NCI-H1048 (cell line): ENCODE measurements around the gene USP17L18.
"Not testable (repeated sequence)": the region's sequence is repeated elsewhere in the genome, so short reads cannot be mapped to it uniquely, and the experiment has no call there.

Experiments used
- DNase-seq: peaks from one replicate; lab custom pipeline; 2025; lab: John Stamatoyannopoulos, UW

The USP17L18 gene, protein sequence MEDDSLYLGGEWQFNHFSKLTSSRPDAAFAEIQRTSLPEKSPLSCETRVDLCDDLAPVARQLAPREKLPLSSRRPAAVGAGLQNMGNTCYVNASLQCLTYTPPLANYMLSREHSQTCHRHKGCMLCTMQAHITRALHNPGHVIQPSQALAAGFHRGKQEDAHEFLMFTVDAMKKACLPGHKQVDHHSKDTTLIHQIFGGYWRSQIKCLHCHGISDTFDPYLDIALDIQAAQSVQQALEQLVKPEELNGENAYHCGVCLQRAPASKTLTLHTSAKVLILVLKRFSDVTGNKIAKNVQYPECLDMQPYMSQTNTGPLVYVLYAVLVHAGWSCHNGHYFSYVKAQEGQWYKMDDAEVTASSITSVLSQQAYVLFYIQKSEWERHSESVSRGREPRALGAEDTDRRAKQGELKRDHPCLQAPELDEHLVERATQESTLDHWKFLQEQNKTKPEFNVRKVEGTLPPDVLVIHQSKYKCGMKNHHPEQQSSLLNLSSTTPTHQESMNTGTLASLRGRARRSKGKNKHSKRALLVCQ

DNA sequence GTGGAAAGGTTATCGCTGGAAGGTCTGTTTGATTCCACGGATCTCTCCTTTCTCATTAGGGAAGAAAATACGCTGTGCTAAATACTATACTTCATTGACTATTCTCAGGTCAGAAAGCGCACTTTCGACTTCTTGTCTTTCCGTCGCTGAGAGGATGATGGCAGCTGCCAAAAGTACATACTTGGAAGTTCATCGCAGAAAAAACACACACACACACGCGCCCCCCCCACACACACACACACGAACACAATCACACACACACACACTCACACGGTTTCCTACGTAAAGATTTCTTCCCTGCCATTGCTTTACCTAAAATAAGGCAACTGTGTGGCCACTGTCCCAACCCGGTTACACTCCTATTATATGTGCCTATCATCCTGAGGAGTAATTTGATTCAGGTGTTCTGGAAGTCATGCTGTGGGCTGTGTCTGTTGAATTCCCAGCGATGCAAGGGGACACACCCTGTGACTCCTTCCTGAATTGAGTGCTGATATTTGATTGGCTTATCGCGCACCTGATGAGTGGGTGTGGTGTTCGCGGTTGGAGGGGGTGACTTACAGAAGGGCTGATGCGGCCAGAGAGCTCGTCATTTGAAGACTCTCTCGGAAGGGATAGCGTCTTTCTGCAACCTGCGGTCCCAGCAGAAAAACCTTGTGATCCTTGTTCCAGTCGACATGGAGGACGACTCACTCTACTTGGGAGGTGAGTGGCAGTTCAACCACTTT is at the start of gene USP17L18:
Gene USP17L18 (plus strand): TSS at position 678 of the 728 bp plus-strand sequence. CDS start 0 bp downstream, at position 678.
- DNase-seq, result not testable (repeated sequence)

DNA sequence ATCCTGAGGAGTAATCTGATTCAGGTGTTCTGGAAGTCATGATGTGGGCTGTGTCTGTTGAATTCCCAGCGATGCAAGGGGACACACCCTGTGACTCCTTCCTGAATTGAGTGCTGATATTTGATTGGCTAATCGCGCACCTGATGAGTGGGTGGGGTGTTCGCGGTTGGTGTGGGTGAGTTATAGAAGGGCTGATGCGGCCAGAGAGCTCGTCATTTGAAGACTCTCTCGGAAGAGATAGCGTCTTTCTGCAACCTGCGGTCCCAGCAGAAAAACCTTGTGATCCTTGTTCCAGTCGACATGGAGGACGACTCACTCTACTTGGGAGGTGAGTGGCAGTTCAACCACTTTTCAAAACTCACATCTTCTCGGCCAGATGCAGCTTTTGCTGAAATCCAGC is 38.1 kb upstream of the USP17L18 start, which contains the start of gene USP17L10:
Gene USP17L10 (plus strand): TSS at position 301 of the 400 bp plus-strand sequence. CDS start 0 bp downstream, at position 301.
- not testable (repeated sequence) for DNase-seq

DNA sequence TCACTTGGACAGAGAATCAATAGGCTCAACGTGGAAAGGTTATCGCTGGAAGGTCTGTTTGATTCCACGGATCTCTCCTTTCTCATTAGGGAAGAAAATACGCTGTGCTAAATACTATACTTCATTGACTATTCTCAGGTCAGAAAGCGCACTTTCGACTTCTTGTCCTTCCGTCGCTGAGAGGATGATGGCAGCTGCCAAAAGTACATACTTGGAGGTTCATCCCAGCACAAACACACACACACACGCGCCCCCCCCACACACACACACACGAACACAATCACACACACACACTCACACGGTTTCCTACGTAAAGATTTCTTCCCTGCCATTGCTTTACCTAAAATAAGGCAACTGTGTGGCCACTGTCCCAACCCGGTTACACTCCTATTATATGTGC is 33.7 kb upstream of the USP17L18 start:
- DNase-seq, result not testable (repeated sequence)

DNA sequence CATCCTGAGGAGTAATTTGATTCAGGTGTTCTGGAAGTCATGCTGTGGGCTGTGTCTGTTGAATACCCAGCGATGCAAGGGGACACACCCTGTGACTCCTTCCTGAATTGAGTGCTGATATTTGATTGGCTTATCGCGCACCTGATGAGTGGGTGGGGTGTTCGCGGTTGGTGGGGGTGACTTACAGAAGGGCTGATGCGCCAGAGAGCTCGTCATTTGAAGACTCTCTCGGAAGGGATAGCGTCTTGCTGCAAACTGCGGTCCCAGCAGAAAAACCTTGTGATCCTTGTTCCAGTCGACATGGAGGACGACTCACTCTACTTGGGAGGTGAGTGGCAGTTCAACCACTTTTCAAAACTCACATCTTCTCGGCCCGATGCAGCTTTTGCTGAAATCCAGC is 33.3 kb upstream of the USP17L18 start, which contains the start of gene USP17L11:
Gene USP17L11 (plus strand): TSS at position 301 of the 400 bp plus-strand sequence. CDS start 0 bp downstream, at position 301.
- DNase-seq, result not testable (repeated sequence)

DNA sequence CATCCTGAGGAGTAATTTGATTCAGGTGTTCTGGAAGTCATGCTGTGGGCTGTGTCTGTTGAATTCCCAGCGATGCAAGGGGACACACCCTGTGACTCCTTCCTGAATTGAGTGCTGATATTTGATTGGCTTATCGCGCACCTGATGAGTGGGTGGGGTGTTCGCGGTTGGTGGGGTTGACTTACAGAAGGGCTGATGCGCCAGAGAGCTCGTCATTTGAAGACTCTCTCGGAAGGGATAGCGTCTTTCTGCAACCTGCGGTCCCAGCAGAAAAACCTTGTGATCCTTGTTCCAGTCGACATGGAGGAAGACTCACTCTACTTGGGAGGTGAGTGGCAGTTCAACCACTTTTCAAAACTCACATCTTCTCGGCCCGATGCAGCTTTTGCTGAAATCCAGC is 28.6 kb upstream of the USP17L18 start, which contains the start of gene USP17L12:
Gene USP17L12 (plus strand): TSS at position 301 of the 400 bp plus-strand sequence. CDS start 0 bp downstream, at position 301.
- not testable (repeated sequence) for DNase-seq

DNA sequence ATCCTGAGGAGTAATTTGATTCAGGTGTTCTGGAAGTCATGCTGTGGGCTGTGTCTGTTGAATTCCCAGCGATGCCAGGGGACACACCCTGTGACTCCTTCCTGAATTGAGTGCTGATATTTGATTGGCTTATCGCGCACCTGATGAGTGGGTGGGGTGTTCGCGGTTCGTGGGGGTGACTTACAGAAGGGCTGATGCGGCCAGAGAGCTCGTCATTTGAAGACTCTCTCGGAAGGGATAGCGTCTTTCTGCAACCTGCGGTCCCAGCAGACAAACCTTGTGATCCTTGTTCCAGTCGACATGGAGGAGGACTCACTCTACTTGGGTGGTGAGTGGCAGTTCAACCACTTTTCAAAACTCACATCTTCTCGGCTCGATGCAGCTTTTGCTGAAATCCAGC is 23.8 kb upstream of the USP17L18 start, which contains the start of gene USP17L13:
Gene USP17L13 (plus strand): TSS at position 301 of the 400 bp plus-strand sequence. CDS start 0 bp downstream, at position 301.
- DNase-seq, result not testable (repeated sequence)

DNA sequence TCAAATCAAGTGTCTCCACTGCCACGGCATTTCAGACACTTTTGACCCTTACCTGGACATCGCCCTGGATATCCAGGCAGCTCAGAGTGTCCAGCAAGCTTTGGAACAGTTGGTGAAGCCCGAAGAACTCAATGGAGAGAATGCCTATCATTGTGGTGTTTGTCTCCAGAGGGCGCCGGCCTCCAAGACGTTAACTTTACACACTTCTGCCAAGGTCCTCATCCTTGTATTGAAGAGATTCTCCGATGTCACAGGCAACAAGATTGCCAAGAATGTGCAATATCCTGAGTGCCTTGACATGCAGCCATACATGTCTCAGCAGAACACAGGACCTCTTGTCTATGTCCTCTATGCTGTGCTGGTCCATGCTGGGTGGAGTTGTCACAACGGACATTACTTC is 18.2 kb upstream of the USP17L18 start:
- not testable (repeated sequence) for DNase-seq

DNA sequence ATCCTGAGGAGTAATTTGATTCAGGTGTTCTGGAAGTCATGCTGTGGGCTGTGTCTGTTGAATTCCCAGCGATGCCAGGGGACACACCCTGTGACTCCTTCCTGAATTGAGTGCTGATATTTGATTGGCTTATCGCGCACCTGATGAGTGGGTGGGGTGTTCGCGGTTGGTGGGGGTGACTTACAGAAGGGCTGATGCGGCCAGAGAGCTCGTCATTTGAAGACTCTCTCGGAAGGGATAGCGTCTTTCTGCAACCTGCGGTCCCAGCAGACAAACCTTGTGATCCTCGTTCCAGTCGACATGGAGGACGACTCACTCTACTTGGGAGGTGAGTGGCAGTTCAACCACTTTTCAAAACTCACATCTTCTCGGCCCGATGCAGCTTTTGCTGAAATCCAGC is 14.3 kb upstream of the USP17L18 start, which contains the start of gene USP17L15:
Gene USP17L15 (plus strand): TSS at position 301 of the 400 bp plus-strand sequence. CDS start 0 bp downstream, at position 301.
- DNase-seq, result not testable (repeated sequence)

DNA sequence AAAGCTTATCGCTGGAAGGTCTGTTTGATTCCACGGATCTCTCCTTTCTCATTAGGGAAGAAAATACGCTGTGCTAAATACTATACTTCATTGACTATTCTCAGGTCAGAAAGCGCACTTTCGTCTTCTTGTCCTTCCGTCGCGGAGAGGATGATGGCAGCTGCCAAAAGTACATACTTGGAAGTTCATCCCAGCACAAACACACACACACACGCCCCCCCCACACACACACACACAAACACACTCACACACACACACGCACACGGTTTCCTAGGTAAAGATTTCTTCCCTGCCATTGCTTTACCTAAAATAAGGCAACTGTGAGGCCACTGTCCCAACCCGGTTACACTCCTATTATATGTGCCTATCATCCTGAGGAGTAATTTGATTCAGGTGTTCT is 10.0 kb upstream of the USP17L18 start:
- DNase-seq, result not testable (repeated sequence)

DNA sequence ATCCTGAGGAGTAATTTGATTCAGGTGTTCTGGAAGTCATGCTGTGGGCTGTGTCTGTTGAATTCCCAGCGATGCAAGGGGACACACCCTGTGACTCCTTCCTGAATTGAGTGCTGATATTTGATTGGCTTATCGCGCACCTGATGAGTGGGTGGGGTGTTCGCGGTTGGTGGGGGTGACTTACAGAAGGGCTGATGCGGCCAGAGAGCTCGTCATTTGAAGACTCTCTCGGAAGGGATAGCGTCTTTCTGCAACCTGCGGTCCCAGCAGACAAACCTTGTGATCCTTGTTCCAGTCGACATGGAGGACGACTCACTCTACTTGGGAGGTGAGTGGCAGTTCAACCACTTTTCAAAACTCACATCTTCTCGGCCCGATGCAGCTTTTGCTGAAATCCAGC is 4.9 kb upstream of the USP17L18 start, which contains the start of gene USP17L17:
Gene USP17L17 (plus strand): TSS at position 301 of the 400 bp plus-strand sequence. CDS start 0 bp downstream, at position 301.
- DNase-seq, result not testable (repeated sequence)

DNA sequence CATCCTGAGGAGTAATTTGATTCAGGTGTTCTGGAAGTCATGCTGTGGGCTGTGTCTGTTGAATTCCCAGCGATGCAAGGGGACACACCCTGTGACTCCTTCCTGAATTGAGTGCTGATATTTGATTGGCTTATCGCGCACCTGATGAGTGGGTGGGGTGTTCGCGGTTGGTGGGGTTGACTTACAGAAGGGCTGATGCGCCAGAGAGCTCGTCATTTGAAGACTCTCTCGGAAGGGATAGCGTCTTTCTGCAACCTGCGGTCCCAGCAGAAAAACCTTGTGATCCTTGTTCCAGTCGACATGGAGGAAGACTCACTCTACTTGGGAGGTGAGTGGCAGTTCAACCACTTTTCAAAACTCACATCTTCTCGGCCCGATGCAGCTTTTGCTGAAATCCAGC is 4.6 kb downstream of the USP17L18 start, which contains the start of gene USP17L19:
Gene USP17L19 (plus strand): TSS at position 301 of the 400 bp plus-strand sequence. CDS start 0 bp downstream, at position 301.
- not testable (repeated sequence) for DNase-seq

DNA sequence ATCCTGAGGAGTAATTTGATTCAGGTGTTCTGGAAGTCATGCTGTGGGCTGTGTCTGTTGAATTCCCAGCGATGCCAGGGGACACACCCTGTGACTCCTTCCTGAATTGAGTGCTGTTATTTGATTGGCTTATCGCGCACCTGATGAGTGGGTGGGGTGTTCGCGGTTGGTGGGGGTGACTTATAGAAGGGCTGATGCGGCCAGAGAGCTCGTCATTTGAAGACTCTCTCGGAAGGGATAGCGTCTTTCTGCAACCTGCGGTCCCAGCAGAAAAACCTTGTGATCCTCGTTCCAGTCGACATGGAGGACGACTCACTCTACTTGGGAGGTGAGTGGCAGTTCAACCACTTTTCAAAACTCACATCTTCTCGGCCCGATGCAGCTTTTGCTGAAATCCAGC is 9.4 kb downstream of the USP17L18 start, which contains the start of gene USP17L20:
Gene USP17L20 (plus strand): TSS at position 301 of the 400 bp plus-strand sequence. CDS start 0 bp downstream, at position 301.
- DNase-seq, result not testable (repeated sequence)

DNA sequence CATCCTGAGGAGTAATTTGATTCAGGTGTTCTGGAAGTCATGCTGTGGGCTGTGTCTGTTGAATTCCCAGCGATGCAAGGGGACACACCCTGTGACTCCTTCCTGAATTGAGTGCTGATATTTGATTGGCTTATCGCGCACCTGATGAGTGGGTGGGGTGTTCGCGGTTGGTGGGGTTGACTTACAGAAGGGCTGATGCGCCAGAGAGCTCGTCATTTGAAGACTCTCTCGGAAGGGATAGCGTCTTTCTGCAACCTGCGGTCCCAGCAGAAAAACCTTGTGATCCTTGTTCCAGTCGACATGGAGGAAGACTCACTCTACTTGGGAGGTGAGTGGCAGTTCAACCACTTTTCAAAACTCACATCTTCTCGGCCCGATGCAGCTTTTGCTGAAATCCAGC is 14.1 kb downstream of the USP17L18 start, which contains the start of gene USP17L21:
Gene USP17L21 (plus strand): TSS at position 301 of the 400 bp plus-strand sequence. CDS start 0 bp downstream, at position 301.
- not testable (repeated sequence) for DNase-seq

DNA sequence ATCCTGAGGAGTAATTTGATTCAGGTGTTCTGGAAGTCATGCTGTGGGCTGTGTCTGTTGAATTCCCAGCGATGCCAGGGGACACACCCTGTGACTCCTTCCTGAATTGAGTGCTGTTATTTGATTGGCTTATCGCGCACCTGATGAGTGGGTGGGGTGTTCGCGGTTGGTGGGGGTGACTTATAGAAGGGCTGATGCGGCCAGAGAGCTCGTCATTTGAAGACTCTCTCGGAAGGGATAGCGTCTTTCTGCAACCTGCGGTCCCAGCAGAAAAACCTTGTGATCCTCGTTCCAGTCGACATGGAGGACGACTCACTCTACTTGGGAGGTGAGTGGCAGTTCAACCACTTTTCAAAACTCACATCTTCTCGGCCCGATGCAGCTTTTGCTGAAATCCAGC is 18.9 kb downstream of the USP17L18 start, which contains the start of gene USP17L22:
Gene USP17L22 (plus strand): TSS at position 301 of the 400 bp plus-strand sequence. CDS start 0 bp downstream, at position 301.
- not testable (repeated sequence) for DNase-seq

DNA sequence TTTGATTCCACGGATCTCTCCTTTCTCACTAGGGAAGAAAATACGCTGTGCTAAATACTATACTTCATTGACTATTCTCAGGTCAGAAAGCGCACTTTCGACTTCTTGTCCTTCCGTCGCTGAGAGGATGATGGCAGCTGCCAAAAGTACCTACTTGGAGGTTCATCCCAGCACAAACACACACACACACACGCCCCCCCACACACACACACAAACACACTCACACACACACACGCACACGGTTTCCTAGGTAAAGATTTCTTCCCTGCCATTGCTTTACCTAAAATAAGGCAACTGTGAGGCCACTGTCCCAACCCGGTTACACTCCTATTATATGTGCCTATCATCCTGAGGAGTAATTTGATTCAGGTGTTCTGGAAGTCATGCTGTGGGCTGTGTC is 23.3 kb downstream of the USP17L18 start:
- not testable (repeated sequence) for DNase-seq
